Erythroblast (primary cell): ENCODE measurements around the gene SEPTIN3.

Experiments
- GATA1 ChIP-seq: IDR thresholded peaks from 2 replicates; pipeline ENCODE4 v1.6.1; 2011; ENCODE audit warnings: low read depth, mild to moderate bottlenecking, control low read depth, low read length, moderate library complexity
- POLR2A ChIP-seq: IDR thresholded peaks from 2 replicates; pipeline ENCODE4 v1.6.1; 2011; ENCODE audit warnings: mild to moderate bottlenecking, low read length

DNA sequence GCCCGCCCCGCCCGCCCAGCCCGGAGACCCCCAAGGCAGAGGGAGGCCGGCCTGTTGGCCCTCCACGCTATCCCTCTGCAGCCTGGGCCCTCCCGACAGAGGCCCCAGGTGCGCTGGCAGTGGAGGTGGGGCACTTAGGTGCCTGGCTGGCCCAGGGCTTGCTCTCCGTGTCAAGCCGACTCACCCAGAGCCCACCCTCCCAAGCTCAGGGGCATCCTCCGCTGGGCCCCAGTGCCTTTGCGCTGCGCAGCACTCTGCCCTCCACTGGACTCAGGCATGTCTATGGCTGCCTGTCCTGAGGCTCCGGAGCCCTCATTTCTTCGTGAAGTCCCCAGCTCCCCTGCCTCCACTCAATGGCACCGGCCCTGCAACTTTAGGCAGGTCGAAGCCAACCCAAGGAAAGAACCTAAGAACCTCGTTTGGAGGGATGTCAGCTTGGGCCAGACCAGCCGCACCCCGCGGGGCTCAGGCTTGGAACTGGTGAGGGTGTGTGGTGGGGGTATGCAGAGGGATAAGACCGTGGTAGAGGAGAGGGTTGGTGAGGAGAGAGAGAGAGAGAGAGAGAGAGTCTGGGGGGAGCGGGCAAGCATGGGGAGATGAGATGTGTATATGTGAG is 11.2 kb upstream of the SEPTIN3 start:
- TF ChIP-seq POLR2A (no peak), GATA1 (no peak)
